A673 (cell line): Measurements from ENCODE around the gene TMEM179.

Source experiments
- CTCF ChIP-seq: fragments of 300-800, 200-600 bp; sonication (generic); conservative IDR thresholded peaks from 2 replicates; pipeline ENCODE4 v1.5.1; 2017; ENCODE audit warnings: low read depth, mild to moderate bottlenecking, antibody characterized with exemption, low read length, moderate library complexity, mixed read lengths
- EZH2 ChIP-seq: fragments of 200-600 bp; sonication (generic); IDR thresholded peaks from 2 replicates; pipeline ENCODE4 v1.6.1; 2017; ENCODE audit warnings: borderline replicate concordance, low read depth, mild to moderate bottlenecking, mixed read lengths, antibody characterized with exemption, low read length; ENCODE audit not compliant: poor library complexity, severe bottlenecking

DNA sequence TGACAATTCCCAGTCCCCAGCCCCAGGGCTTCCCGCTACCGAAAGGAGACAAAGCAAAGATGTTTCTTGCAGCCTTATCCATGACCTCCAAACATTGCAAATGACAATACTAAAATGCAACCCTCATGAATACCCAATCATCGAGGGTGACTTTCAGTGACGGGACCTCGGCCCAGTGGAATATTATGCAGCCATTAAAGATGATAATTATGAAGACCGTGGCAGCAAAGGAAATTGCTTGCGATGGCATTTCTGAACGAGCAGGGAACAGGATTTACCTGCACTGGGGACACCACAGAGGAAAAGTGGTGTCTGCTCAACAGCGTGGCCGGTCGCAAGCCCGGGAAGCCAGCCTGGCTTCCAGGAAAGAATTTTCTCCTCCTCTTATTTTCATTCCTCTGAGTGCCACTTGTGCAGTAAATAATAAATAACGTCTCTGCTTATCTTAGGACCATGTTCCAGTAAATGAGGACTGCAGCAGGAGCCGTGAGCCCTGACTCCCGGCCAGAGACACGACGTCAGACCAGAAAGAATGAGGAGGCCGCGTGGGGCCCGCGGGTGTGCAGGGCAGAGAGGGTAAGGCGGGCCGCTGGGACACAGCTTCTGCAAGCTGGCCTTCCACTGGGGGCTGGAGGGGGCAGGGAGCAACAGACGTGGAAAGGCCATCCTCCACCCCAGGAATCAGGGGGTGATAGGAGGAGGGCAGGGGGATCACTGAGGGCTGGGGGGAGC lies 18.4 kb downstream of the TMEM179 start:
- TF ChIP-seq CTCF: no peak
- TF ChIP-seq EZH2: no peak
